WI38 (cell line): ENCODE measurements around the gene TMF1.

Source experiments
- H3K4me3 ChIP-seq: 2 replicates; pipeline ENCODE4 v1.5.1; 2011; ENCODE audit warnings: low read depth, mild to moderate bottlenecking, control low read depth, low read length
- CTCF ChIP-seq: IDR thresholded peaks from 2 replicates; pipeline ENCODE4 v1.5.1; 2012; ENCODE audit warnings: low read depth, mild to moderate bottlenecking, control low read depth, low read length

Gene TMF1

DNA sequence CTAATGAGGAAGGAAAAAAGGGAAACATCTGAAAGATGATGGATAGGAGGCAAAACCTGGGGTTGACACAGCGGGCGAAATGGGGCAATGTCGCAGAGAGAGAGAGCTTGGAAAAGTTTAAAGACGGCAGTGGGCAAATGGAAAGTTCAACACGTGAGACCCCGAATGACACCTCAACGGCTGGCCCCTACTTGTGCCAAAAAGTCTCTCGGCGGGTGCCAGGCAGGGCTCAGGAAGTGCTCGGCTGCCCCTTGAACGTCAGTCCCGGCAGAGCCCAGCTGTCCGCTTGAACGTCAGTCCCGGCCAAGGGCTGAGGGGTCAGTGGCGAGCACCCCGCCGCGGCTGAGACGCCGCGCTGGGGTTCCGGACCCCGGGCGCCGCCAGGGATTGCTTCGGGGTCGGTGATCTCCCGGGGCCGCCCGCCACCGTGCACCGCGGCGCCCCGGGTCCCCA is 39.3 kb downstream of the TMF1 start:
- TF ChIP-seq CTCF = no peak
- peak overlapping the region; percentile 74 for H3K4me3 ChIP-seq

DNA sequence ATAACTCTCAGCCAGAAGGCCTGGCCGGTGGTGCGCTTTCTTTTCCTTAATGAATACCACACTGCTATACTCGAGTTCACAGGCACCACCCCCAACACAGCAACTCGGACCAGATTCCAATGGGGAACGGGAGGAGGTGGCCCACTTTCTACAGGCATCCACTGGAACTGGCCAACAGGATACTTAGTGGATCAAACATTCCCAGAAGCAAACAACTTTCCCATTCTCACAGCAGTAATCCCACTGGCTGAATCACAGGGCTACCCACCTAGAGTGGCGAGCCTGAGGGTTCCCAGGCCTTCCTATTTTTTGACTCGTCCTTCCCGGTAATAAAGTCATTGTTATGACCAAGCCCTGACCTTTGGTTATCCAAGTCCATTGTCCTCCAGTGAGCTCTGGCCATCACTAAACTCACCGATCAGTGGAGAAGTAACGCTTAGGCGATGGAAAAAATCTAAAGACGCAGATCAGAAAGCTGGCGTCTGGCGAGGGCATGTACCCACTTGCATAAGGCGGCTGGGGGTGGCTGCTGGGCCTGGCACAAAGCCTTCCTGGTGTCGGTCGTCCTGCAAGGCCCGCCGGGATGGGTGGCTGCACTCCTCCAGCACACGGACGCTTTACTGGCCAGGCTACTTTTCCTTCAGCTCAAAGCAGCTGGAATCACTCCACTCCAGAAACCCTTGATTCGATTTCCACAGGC is 39.9 kb downstream of the TMF1 start:
- H3K4me3 ChIP-seq = peak overlapping the region; percentile 74
- no peak for TF ChIP-seq CTCF

GRCh38 chr3:69011096-69011730 is 40.9 kb downstream of the TMF1 start:
- H3K4me3 ChIP-seq = no peak overlapping the region
- no peak for TF ChIP-seq CTCF

GRCh38 chr3:69009559-69010410 is 42.3 kb downstream of the TMF1 start:
- H3K4me3 ChIP-seq = no peak overlapping the region
- TF ChIP-seq CTCF = no peak

DNA sequence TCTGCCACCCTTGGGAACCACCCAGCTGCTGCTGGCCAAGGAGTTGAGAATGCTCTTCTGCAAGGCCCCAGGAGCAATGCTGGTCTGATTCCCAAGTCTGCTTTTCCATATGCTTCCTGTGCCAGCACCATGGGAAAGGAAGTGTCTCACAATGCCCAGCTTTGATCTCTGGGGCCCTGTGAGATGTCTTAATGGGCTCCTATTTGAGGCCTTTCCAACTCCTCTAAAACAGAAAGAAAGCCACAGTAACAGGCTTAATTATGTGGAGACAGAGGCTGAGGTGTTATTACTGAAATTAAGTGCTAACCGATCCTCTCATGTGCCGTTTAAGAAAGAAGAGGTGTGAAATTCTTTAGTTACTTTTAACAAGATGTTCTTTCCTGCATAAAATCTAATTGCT is 43.2 kb downstream of the TMF1 start:
- H3K4me3 ChIP-seq = no peak overlapping the region
- no peak for TF ChIP-seq CTCF

GRCh38 chr3:69005791-69006482 is 46.2 kb downstream of the TMF1 start:
- H3K4me3 ChIP-seq = no peak overlapping the region
- TF ChIP-seq CTCF = no peak
